ENCODE measurements around the gene MRPL40.
"Not testable (repeated sequence)": the region's sequence is repeated elsewhere in the genome, so short reads cannot be mapped to it uniquely, and the experiment has no call there.

Gene MRPL40

DNA sequence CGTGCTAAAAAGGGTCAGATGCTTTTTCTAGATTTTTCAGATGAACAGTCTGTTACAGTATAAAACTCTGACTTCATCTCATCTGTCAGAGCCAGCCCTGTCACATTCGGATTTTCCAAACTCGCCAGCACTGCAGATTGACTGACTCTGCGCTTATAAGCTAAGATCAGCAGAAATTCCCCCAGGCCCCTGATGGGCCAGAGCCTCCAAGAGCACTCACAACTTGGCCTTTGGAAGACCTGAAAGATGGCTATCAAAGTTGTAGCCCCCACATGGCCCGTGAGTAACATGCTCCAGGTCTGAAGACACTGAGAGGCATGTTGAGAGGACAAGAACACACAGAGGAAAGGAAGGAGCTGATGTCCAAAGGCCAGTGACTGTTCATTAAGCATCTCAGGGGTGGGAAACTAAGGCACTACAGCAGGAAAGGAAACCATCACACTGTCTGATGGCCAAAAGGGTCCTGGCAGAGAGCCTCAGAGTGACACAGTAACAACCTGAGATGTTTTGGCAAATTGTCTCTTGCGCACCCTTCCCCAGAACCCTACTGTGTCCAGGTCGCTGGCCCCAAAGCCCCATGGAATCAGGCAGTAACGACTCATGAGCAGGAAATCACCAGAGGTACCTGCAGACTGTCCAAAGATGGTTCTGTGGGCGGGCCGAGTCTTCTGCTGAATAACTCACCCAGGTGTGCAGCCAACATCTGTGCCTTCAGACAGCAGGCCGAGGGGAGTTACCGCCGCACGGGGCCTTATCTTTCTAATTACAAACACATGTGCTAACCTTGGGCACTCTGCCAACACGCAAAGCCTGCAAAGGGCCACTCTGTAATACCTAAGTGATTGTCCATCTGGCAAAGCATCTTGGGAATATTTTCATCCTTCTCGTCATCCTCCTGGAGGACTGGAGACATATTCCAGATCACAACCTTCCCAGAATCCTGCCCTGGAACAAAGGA lies 24.4 kb upstream of the MRPL40 start:
- no peak for DNase-seq

- DNase-seq: no peak
Observed at GRCh38 chr22:19410941-19411689, 21.2 kb upstream of the MRPL40 start.

DNA sequence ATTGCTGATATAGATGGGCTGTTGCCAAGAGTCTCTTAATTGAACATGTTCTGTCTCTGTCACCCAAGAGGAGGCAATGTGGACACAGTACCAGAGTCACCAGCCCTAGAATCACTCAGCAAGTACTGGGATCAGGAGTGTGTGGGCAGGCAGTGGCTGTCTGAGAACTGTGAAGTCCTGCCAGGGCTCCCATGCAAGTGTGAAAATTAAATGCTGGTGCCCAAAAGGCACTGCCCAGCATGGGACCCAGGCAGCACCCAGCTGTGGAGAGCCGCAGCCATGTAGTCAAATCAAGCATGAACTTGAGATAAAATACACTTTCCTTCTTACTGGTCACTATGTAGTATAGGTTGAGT lies 20.7 kb upstream of the MRPL40 start:
- DNase-seq: no peak

GRCh38 chr22:19412478-19412877 lies 19.9 kb upstream of the MRPL40 start:
- no peak for DNase-seq

- no peak for DNase-seq
Observed at GRCh38 chr22:19412923-19413322, 19.4 kb upstream of the MRPL40 start.

- no peak for DNase-seq
Observed at GRCh38 chr22:19419086-19419463, 13.3 kb upstream of the MRPL40 start.

GRCh38 chr22:19419464-19420178 lies 12.7 kb upstream of the MRPL40 start:
- peak; percentile 66 for DNase-seq

DNA sequence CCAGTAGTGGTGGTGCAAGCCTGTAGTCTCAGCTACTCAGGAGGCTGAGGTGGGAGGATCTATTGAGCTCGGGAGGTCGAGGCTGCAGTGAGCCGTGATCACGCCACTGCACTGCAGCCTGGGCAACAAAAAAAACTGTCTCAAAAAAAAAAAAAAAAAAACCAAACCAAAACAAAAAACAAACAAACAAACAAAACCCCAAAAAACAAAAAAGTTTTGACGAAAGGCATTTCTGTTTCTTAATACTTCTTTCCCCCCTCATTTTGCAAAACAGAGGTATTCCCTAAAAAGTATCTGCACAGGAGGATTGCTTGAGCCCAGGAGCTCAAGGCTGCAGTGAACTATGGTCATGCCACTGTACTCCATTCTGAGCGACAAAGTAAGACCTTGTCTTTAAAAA lies 12.0 kb upstream of the MRPL40 start:
- DNase-seq: no peak

DNA sequence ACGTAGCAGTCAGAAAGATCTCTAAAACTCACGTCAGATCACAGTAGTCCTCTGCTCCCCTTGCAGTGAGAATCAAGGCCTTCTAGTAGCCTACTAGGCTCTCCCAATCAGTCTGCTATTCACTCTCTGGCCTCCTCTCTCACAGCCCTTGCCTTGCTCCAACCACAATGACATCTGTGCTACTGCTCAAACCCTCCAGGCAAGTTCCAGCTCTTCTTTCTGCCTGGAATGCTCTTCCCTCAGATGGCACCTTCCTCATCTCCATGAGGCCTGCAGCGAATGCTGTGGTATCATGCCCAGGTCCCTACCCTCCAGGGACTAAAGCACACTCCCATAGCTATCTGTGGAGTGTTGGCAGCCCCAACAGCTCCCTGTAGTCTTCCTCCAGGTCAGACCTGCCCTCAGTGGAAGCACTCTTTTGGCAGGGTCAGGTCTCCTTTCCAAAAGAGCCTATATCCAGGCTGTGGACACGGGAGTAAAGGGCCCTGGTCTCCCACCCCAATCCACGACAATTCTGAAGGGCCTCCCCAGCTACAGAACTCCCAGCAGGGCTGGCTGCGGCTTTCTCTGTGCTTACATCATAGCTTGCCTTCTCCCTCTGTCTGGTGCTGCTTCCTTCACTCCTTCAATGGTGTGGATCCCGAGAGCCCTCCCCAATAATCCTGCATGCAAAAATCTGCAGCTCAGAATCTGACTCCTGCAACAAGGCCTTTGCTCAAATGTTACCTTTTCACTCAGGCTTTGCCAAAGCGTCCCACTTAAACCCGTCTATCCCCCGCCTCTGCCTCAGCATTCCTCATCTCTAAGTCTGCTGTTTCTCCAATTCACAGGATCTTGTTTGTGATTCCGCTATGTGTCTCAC lies 9.7 kb upstream of the MRPL40 start:
- no peak for DNase-seq

- DNase-seq: no peak
Observed at GRCh38 chr22:19424186-19424500, 8.2 kb upstream of the MRPL40 start.

DNA sequence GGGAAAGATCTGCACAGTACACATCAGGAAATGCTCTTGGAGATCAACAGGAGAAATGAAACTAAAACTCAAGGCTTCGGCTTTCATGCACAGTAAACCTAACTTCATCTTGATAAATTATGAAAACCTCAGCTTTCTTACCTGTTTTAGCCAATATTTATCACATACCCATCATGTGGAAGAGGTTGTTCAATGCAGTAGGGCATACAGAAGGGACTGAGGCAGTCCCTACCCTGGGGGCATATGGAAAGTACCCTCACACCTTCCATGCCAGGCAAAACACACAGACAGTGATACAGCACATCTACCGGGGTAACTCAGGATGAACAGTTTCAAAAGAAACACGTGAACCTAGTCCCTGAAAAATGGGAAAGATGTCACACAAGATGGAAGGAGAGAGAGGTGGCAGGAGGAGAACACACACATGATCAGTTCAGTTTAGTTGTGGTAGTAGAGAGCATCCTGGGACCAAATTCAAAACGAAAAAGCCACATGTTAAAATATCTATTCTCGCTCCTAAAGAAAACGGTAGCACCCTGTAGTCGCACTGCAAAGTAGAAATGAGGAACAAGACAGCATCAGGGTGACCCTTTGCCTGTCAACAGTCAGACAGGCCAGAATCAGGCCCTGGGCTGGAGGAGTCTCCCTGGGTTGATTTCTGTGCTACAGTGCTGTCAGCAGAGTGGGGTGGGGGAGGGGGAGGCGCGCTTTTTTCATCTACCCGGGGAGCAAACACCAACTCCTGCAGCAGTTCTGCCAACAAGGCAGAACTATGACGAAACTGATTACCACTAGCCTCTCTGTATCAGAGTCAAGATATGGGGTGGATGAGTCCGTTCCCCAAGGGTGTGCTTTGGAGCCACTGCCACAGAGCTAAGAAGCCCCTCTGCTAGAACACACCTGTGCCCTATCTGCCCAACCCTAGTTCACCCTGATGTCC lies 2.1 kb upstream of the MRPL40 start:
- peak; percentile 55 for DNase-seq

DNA sequence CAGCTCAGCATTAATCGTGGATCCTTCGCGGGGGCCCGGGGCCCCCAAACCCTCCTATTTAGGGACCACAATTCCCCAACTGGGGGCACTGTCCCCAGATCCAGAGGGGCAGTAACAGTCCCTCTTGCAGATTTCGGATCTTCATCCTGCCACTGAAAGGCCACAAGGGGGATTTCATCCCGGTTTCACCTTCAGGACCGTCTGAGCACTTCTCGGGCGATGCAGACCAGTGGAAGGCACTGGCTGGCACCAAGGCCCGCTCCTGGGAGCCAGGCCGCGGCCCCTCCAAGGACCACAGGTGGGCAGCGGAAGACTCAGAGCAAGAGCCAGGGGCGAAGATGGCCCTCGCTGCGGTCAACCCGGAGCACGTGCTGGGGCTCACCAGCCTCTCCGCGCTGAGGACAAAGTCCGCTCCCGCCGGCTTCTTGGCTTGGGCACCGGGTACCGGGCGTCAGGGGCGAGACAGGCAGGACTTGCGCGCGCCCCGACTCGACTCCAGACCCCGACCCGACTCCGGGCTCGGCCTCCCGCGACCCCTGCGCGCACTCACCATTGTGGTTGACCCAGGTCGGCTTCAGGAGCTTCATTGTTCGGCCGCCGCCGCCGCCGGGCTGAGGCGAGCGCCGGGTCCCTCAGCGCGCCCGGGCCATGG lies 1.3 kb upstream of the MRPL40 start:
- peak; percentile 35 for DNase-seq

- DNase-seq: peak; percentile 91
Observed at GRCh38 chr22:19431649-19432132, 654 bp upstream of the MRPL40 start, which contains the start of gene HIRA. HIRA (minus strand) TSS chr22:19431733; CDS start chr22:19431476, 257 bp downstream.

GRCh38 chr22:19434401-19434800 lies 2.1 kb downstream of the MRPL40 start:
- DNase-seq: peak; percentile 15

DNA sequence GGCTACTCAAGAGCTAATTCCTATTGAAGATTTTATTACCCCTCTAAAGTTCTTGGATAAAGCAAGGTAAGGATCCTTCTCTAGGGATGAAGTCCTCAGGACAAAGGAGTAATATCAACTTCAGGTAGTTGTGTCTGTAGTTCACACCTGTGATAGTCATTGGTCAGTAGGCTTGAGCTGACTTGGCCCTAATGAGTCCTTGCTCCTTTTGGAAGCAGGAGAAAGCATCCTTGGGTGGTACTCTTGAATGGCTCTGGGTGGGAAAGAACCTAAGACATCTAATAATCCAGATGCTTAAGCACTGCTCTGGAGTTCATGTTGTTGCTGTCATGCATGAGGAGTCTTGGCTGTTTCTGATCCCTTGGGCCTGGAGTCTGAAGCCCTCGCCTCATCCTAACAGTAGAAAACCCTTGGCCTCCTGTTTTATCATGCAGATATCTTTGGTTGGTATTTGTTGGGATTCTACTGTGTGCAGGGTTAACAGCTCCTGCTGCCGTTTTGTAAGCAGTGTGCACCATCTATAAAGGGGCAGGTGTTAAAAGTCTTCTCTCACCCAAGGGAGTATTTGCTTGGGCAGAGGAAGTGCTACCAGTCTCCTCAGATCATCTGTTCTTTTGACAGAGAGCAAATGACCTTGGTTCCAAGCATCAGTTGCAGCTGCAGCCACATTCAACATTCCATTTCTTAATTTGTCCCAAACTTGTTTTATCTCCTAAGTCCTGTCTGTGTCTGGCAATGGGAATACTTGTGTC lies 2.7 kb downstream of the MRPL40 start:
- no peak for DNase-seq

- DNase-seq: not testable (repeated sequence)
Observed at GRCh38 chr22:19436444-19437161, 4.3 kb downstream of the MRPL40 start.

DNA sequence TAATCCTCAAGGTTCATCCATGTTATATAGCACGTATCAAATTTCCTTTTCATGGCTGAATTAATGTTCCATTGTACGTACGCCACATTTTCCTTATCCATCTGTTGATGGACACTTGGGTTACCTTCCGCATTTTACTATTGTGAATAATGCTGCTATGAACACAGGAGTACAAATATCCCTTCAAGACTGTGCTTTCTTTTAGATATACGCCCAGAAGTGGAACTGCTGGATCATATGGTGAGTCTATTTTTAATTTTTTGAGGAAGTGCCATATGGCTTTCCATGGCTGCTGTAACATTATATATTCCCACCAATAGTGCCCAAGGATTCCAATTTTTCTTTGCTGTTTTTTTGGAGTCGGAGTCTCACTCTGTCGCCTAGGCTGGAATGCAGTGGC lies 6.0 kb downstream of the MRPL40 start:
- no peak for DNase-seq

- DNase-seq: no peak
Observed at GRCh38 chr22:19440411-19441195, 8.3 kb downstream of the MRPL40 start.

Measured in activated CD4-positive, alpha-beta T cell treated with anti-CD3 and anti-CD28 coated beads for 48 hours (primary cell).